Inflammatory macrophage treated with lipopolysaccharide for 1 hour (primary cell): ENCODE results near the gene ERBB4.

Experiments
- DNase-seq, 2 donors: peaks; one replicate each; pipeline ENCODE4 v3.0.0-alpha.2; 2020 to 2022

The ERBB4 gene

GRCh38 chr2:212426637-212427412, 111.8 kb downstream of the ERBB4 start:
- DNase-seq, result no peak

GRCh38 chr2:212424082-212424481, 114.5 kb downstream of the ERBB4 start:
- DNase-seq, result no peak

GRCh38 chr2:212423089-212423488, 115.5 kb downstream of the ERBB4 start:
- DNase-seq, result no peak

- no peak for DNase-seq
Measured at GRCh38 chr2:212421556-212422334, 116.9 kb downstream of the ERBB4 start.

GRCh38 chr2:212416086-212416485, 122.5 kb downstream of the ERBB4 start:
- no peak for DNase-seq

- DNase-seq, result no peak
Measured at GRCh38 chr2:212414767-212415211, 123.8 kb downstream of the ERBB4 start.

GRCh38 chr2:212409560-212409959, 129.0 kb downstream of the ERBB4 start:
- DNase-seq, result no peak

GRCh38 chr2:212408524-212408923, 130.1 kb downstream of the ERBB4 start:
- no peak for DNase-seq

GRCh38 chr2:212406716-212407115, 131.9 kb downstream of the ERBB4 start:
- no peak for DNase-seq

- DNase-seq, result no peak
Measured at GRCh38 chr2:212402316-212402715, 136.3 kb downstream of the ERBB4 start.

GRCh38 chr2:212398316-212398715, 140.3 kb downstream of the ERBB4 start:
- no peak for DNase-seq

GRCh38 chr2:212392544-212392943, 146.1 kb downstream of the ERBB4 start:
- no peak for DNase-seq

- DNase-seq, result no peak
Measured at GRCh38 chr2:212392043-212392442, 146.6 kb downstream of the ERBB4 start.

GRCh38 chr2:212387146-212387545, 151.5 kb downstream of the ERBB4 start:
- no peak for DNase-seq

- no peak for DNase-seq
Measured at GRCh38 chr2:212385241-212385640, 153.4 kb downstream of the ERBB4 start.

- DNase-seq, result no peak
Measured at GRCh38 chr2:212384027-212384426, 154.6 kb downstream of the ERBB4 start.

GRCh38 chr2:212381428-212382102, 157.0 kb downstream of the ERBB4 start:
- DNase-seq, result no peak

GRCh38 chr2:212379103-212379502, 159.5 kb downstream of the ERBB4 start:
- no peak for DNase-seq

GRCh38 chr2:212367431-212367830, 171.2 kb downstream of the ERBB4 start:
- no peak for DNase-seq

- DNase-seq, result no peak
Measured at GRCh38 chr2:212364112-212364985, 174.3 kb downstream of the ERBB4 start.

GRCh38 chr2:212361174-212361756, 177.3 kb downstream of the ERBB4 start:
- no peak for DNase-seq

GRCh38 chr2:212360068-212360460, 178.5 kb downstream of the ERBB4 start:
- no peak for DNase-seq
